BE2C (cell line): Measurements from ENCODE around the gene HEPHL1.

Source experiments
- DNase-seq: peaks from one replicate; pipeline ENCODE4 v3.0.0-alpha.2; 2020
- H3K27me3 ChIP-seq: fragments of 250-450 bp; sonication (Bioruptor Pico); 2 replicates; pipeline ENCODE4 v1.5.1; 2020; ENCODE audit warnings: mild to moderate bottlenecking
- H3K36me3 ChIP-seq: fragments of 250-450 bp; sonication (Bioruptor Pico); 2 replicates; pipeline ENCODE4 v1.5.1; 2020; ENCODE audit warnings: mild to moderate bottlenecking
- H3K4me1 ChIP-seq: fragments of 250-450 bp; sonication (Bioruptor Pico); 2 replicates; pipeline ENCODE4 v1.5.1; 2020
- H3K4me3 ChIP-seq: 2 replicates; pipeline ENCODE4 v1.5.1; 2011; ENCODE audit warnings: low read depth, low read length
- H3K9me3 ChIP-seq: fragments of 250-450 bp; sonication (Bioruptor Pico); 2 replicates; pipeline ENCODE4 v1.5.1; 2020
- TF ChIP-seq, protein P1 (sequence below): IDR thresholded peaks from 2 replicates; pipeline ENCODE4 v1.5.1; 2012; ENCODE audit warnings: mild to moderate bottlenecking, low read depth, low read length

The HEPHL1 gene

GRCh38 chr11:93983542-93984195, 37.5 kb upstream of the HEPHL1 start:
- H3K9me3 ChIP-seq: no peaks in the 10 kb centered on the region
- DNase-seq: no peak
- TF ChIP-seq, protein P1, sequence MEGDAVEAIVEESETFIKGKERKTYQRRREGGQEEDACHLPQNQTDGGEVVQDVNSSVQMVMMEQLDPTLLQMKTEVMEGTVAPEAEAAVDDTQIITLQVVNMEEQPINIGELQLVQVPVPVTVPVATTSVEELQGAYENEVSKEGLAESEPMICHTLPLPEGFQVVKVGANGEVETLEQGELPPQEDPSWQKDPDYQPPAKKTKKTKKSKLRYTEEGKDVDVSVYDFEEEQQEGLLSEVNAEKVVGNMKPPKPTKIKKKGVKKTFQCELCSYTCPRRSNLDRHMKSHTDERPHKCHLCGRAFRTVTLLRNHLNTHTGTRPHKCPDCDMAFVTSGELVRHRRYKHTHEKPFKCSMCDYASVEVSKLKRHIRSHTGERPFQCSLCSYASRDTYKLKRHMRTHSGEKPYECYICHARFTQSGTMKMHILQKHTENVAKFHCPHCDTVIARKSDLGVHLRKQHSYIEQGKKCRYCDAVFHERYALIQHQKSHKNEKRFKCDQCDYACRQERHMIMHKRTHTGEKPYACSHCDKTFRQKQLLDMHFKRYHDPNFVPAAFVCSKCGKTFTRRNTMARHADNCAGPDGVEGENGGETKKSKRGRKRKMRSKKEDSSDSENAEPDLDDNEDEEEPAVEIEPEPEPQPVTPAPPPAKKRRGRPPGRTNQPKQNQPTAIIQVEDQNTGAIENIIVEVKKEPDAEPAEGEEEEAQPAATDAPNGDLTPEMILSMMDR: no peak

GRCh38 chr11:93984196-93984567, 37.0 kb upstream of the HEPHL1 start:
- H3K27me3 ChIP-seq: no peaks in the 10 kb centered on the region
- TF ChIP-seq, protein P1: no peak

More at GRCh38 chr11:93983542-93984195, 37.5 kb upstream of the HEPHL1 start:
- H3K27me3 ChIP-seq: no peaks in the 10 kb centered on the region
- H3K4me3 ChIP-seq: no peak overlapping the region
- H3K4me1 ChIP-seq: peaks cover 10% of the 10 kb centered on the region
- H3K36me3 ChIP-seq: no peaks in the 10 kb centered on the region

GRCh38 chr11:93984936-93985335, 36.2 kb upstream of the HEPHL1 start:
- Histone ChIP-seq H3K4me1 (peaks cover 15% of the 10 kb centered on the region), H3K36me3 (no peaks in the 10 kb centered on the region), H3K27me3 (no peaks in the 10 kb centered on the region), H3K4me3 (no peak overlapping the region), H3K9me3 (no peaks in the 10 kb centered on the region)
- DNase-seq: no peak
- TF ChIP-seq, protein P1: no peak

More at GRCh38 chr11:93984196-93984567, 37.0 kb upstream of the HEPHL1 start:
- no peak for DNase-seq
- Histone ChIP-seq H3K9me3 (no peaks in the 10 kb centered on the region), H3K36me3 (no peaks in the 10 kb centered on the region), H3K4me1 (peaks cover 15% of the 10 kb centered on the region), H3K4me3 (no peak overlapping the region)

DNA sequence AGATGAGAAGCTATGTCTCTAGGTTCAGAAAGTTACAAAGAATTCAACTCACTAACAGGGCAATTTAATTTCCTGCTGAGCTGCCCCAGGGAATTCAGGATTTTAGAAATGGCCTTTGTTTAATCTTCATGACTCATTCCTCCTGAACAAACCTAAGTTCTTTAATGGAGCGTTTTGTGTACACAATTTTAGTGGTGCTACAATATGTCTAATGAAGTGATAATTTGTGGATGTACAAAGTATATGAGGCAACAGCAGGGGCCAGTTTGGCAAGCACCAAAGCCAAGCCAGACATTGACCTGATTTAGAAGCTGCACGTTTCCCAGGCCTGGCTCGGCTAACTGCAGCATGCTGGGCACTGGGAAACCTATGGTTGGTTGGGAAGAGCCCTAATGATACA, 34.4 kb upstream of the HEPHL1 start:
- TF ChIP-seq, protein P1: no peak
- Histone ChIP-seq H3K36me3 (no peaks in the 10 kb centered on the region), H3K27me3 (no peaks in the 10 kb centered on the region), H3K4me3 (no peak overlapping the region), H3K9me3 (no peaks in the 10 kb centered on the region), H3K4me1 (peaks cover 15% of the 10 kb centered on the region)
- DNase-seq: no peak

DNA sequence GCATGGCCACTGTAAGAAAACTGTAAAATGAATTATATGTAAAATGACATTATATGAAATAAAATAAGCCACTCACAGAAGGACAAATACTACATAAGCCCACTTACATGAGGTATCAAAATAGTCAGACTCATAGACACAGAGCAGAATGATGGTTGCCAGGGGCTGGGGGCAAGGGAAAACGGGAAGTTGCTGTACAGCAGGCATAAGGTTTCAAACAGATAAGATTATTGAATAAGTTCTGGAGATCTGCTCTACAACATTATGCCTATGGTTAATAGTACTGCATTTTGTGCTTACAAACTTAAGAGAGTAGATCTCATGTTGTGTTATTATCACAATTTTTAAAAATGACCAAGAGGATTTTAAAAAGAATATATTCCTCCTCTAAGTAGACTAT, 32.7 kb upstream of the HEPHL1 start:
- no peak for DNase-seq
- TF ChIP-seq, protein P1: no peak
- Histone ChIP-seq H3K27me3 (no peaks in the 10 kb centered on the region), H3K4me3 (no peak overlapping the region), H3K4me1 (peaks cover 15% of the 10 kb centered on the region), H3K36me3 (no peaks in the 10 kb centered on the region), H3K9me3 (peaks cover 3% of the 10 kb centered on the region; the same call in 1 of the 2 replicates)

GRCh38 chr11:93988912-93989311, 32.2 kb upstream of the HEPHL1 start:
- Histone ChIP-seq H3K9me3 (peaks cover 3% of the 10 kb centered on the region; the same call in 1 of the 2 replicates), H3K36me3 (no peaks in the 10 kb centered on the region), H3K4me1 (peaks cover 15% of the 10 kb centered on the region), H3K27me3 (no peaks in the 10 kb centered on the region), H3K4me3 (no peak overlapping the region)
- DNase-seq: no peak
- TF ChIP-seq, protein P1: no peak
